HL-60 (cell line): Measurements from ENCODE around the gene FBXO38.

Experiments
- DNase-seq, 2 experiments: peaks; one replicate each; pipeline ENCODE4 v3.0.0-alpha.2; 2010 to 2020; ENCODE audit warnings: low read depth in 1 of 2, low spot score in 1 of 2
- H3K27ac ChIP-seq: fragments of 250-450 bp; sonication (Bioruptor Pico); replicated peaks from 2 replicates; pipeline ENCODE4 v1.5.1; 2020; ENCODE audit warnings: mild to moderate bottlenecking, moderate library complexity
- H3K27me3 ChIP-seq: fragments of 250-450 bp; sonication (Bioruptor Pico); 2 replicates; pipeline ENCODE4 v1.5.1; 2021; ENCODE audit warnings: mild to moderate bottlenecking, moderate library complexity; ENCODE audit not compliant: insufficient read depth, poor library complexity, severe bottlenecking
- H3K4me3 ChIP-seq: replicated peaks from 2 replicates; pipeline ENCODE4 v1.5.1; 2011; ENCODE audit warnings: mild to moderate bottlenecking, control low read depth, low read length; ENCODE audit not compliant: insufficient read depth
- GABPA ChIP-seq: IDR thresholded peaks from 2 replicates; pipeline ENCODE4 v1.6.1; 2012; ENCODE audit warnings: low read depth
- POLR2AphosphoS5 ChIP-seq: IDR thresholded peaks from 2 replicates; pipeline ENCODE4 v1.6.1; 2012; ENCODE audit warnings: low read depth
- REST ChIP-seq: IDR thresholded peaks from 2 replicates; pipeline ENCODE4 v1.6.1; 2012; ENCODE audit warnings: low read depth; ENCODE audit not compliant: insufficient replicate concordance
- SPI1 ChIP-seq: IDR thresholded peaks from 2 replicates; pipeline ENCODE4 v1.6.1; 2012; ENCODE audit warnings: low read depth, mild to moderate bottlenecking, borderline replicate concordance
- TF ChIP-seq, protein P1 (sequence below): IDR thresholded peaks from one replicate; pipeline ENCODE4 v1.5.1; 2011; ENCODE audit warnings: low read length, control low read depth, inconsistent platforms; ENCODE audit not compliant: insufficient read depth

FBXO38 gene

DNA sequence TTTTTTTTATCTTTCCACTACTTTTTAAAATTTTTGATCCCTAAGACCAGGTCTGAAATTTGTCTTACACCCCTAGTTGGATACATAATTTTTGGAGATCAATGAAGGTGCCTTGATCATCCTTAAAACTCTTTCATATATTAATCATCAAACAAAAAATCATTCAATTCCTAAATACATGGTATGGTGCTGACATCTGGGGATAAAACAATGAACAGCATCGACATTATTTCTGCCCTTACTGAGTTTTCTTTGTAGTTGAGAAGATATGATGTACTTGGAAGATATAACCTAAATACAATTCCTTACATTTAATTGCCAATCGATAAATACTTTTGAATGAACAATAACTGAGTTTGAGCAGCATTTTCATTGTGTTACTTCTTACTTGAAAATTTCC is 30.1 kb upstream of the FBXO38 start:
- Histone ChIP-seq H3K27me3 (peaks cover 9% of the 10 kb centered on the region), H3K4me3 (no peak overlapping the region), H3K27ac (no peak overlapping the region)
- no peak for DNase-seq
- TF ChIP-seq, protein P1, sequence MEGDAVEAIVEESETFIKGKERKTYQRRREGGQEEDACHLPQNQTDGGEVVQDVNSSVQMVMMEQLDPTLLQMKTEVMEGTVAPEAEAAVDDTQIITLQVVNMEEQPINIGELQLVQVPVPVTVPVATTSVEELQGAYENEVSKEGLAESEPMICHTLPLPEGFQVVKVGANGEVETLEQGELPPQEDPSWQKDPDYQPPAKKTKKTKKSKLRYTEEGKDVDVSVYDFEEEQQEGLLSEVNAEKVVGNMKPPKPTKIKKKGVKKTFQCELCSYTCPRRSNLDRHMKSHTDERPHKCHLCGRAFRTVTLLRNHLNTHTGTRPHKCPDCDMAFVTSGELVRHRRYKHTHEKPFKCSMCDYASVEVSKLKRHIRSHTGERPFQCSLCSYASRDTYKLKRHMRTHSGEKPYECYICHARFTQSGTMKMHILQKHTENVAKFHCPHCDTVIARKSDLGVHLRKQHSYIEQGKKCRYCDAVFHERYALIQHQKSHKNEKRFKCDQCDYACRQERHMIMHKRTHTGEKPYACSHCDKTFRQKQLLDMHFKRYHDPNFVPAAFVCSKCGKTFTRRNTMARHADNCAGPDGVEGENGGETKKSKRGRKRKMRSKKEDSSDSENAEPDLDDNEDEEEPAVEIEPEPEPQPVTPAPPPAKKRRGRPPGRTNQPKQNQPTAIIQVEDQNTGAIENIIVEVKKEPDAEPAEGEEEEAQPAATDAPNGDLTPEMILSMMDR: no peak
- TF ChIP-seq SPI1: no peak
- TF ChIP-seq POLR2AphosphoS5: no peak
- TF ChIP-seq REST: no peak
- no peak for TF ChIP-seq GABPA

DNA sequence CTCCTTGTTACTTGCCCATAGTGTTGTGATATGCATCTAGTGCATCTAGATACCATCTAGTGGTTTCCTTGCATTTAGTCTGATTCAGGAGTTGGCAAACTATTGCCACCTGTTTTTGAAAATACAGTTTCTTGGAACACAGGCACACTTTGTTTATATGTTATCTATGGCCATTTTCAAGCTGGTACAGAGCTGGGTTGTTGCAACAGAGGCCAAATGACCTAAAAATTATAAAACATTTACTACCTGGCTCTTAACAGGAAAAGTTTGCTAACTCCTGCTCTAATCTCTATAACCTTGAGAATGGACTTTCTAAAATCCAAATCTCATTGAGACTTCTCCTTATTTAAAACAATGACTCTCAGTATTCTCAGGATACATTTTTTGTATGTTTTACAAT is 19.4 kb upstream of the FBXO38 start:
- Histone ChIP-seq H3K4me3 (no peak overlapping the region), H3K27ac (no peak overlapping the region), H3K27me3 (no peaks in the 10 kb centered on the region)
- no peak for TF ChIP-seq GABPA
- no peak for DNase-seq

- TF ChIP-seq SPI1: no peak
- TF ChIP-seq REST: no peak
- TF ChIP-seq, protein P1: no peak
- no peak for TF ChIP-seq GABPA
- TF ChIP-seq POLR2AphosphoS5: no peak
- no peaks in the 10 kb centered on the region for H3K27me3 ChIP-seq
- no peak overlapping the region for H3K27ac ChIP-seq
- no peak for DNase-seq
- H3K4me3 ChIP-seq: no peak overlapping the region
These were observed 15.5 kb upstream of the FBXO38 start for GRCh38 chr5:148368299-148368698.

GRCh38 chr5:148372166-148372725 is 11.5 kb upstream of the FBXO38 start:
- no peaks in the 10 kb centered on the region for H3K27me3 ChIP-seq
- H3K27ac ChIP-seq: no peak overlapping the region
- TF ChIP-seq GABPA (no peak), POLR2AphosphoS5 (no peak), REST (no peak), SPI1 (no peak)
- TF ChIP-seq, protein P1: no peak
- no peak overlapping the region for H3K4me3 ChIP-seq
- DNase-seq: no peak
